Mesothelial cell of epicardium (in vitro differentiated cells): ENCODE results near the gene CRYGC. TPM values are rescaled to one million over a fixed set of nuclear protein-coding genes. Genes with fewer than 3 reads are reported as not detected.
"Not testable (repeated sequence)": the region's sequence is repeated elsewhere in the genome, so short reads cannot be mapped to it uniquely, and the experiment has no call there.

ENCODE experiments used
- DNase-seq, 2 experiments: peaks; one replicate each; pipeline ENCODE4 v3.0.0; 2021; ENCODE audit warnings: low spot score in 2 of 2; ENCODE audit not compliant: unreplicated experiment in 2 of 2
- H3K27ac Mint-ChIP-seq: 2 replicates; pipeline ENCODE4 v1.8.0; 2021; ENCODE audit warnings: mixed read lengths
- H3K27me3 Mint-ChIP-seq: 2 replicates; pipeline ENCODE4 v1.8.0; 2021; ENCODE audit warnings: low read depth, mixed read lengths
- H3K36me3 Mint-ChIP-seq: 2 replicates; pipeline ENCODE4 v1.8.0; 2021; ENCODE audit warnings: mixed read lengths
- H3K4me1 Mint-ChIP-seq: 2 replicates; pipeline ENCODE4 v1.8.0; 2021; ENCODE audit warnings: mixed read lengths
- H3K4me3 Mint-ChIP-seq: 2 replicates; pipeline ENCODE4 v1.8.0; 2021; ENCODE audit warnings: mild to moderate bottlenecking, moderate library complexity, mixed read lengths
- H3K9me3 Mint-ChIP-seq: 2 replicates; pipeline ENCODE4 v1.8.0; 2021; ENCODE audit warnings: mixed read lengths
- CTCF ChIP-seq: fragments of 200-600 bp; sonication (generic); IDR thresholded peaks from one replicate; pipeline ENCODE4 v1.5.0; 2021; ENCODE audit warnings: antibody characterized with exemption; ENCODE audit not compliant: unreplicated experiment
- total RNA-seq: library from RNA; stranded (reverse); gene quantifications from 3 replicates; pipeline ENCODE4 v1.2.1, GENCODE V29; 2021

Gene CRYGC
- total RNA-seq, 1 donor from 2014 or later = not detected

- H3K9me3 Mint-ChIP-seq = peaks cover 3% of the 10 kb centered on the region
- peak overlapping the region; percentile 13 for H3K27ac Mint-ChIP-seq
- no peak for TF ChIP-seq CTCF
- peaks cover 2% of the 10 kb centered on the region for H3K27me3 Mint-ChIP-seq
- no peak for DNase-seq
- H3K36me3 Mint-ChIP-seq = no peaks in the 10 kb centered on the region
- H3K4me3 Mint-ChIP-seq = no peak overlapping the region
- peaks cover 17% of the 10 kb centered on the region for H3K4me1 Mint-ChIP-seq
Observed at GRCh38 chr2:208142925-208143799, 13.5 kb upstream of the CRYGC start.

- Mint-ChIP-seq H3K27ac (peak overlapping the region; percentile 13), H3K36me3 (no peaks in the 10 kb centered on the region), H3K4me3 (no peak overlapping the region), H3K9me3 (peaks cover 7% of the 10 kb centered on the region), H3K4me1 (peaks cover 20% of the 10 kb centered on the region), H3K27me3 (peaks cover 2% of the 10 kb centered on the region)
- no peak for DNase-seq
- no peak for TF ChIP-seq CTCF
Observed at GRCh38 chr2:208142240-208142924, 12.8 kb upstream of the CRYGC start.

GRCh38 chr2:208139447-208139846 is 9.8 kb upstream of the CRYGC start:
- no peak for TF ChIP-seq CTCF
- DNase-seq = no peak
- H3K9me3 Mint-ChIP-seq = peaks cover 7% of the 10 kb centered on the region
- H3K4me3 Mint-ChIP-seq = no peak overlapping the region
- H3K36me3 Mint-ChIP-seq = no peaks in the 10 kb centered on the region
- H3K4me1 Mint-ChIP-seq = peaks cover 42% of the 10 kb centered on the region
- H3K27ac Mint-ChIP-seq = no peak overlapping the region
- H3K27me3 Mint-ChIP-seq = no peaks in the 10 kb centered on the region

GRCh38 chr2:208138334-208138733 is 8.7 kb upstream of the CRYGC start:
- not testable (repeated sequence) for H3K36me3 Mint-ChIP-seq, H3K4me3 Mint-ChIP-seq

GRCh38 chr2:208136716-208137094 is 7.1 kb upstream of the CRYGC start:
- H3K36me3 Mint-ChIP-seq = no peaks in the 10 kb centered on the region
- no peak overlapping the region for H3K4me3 Mint-ChIP-seq
- H3K27me3 Mint-ChIP-seq = no peaks in the 10 kb centered on the region
- H3K27ac Mint-ChIP-seq = peak overlapping the region; percentile 4
- TF ChIP-seq CTCF = no peak
- peaks cover 27% of the 10 kb centered on the region for H3K4me1 Mint-ChIP-seq
- H3K9me3 Mint-ChIP-seq = peaks cover 7% of the 10 kb centered on the region
- no peak for DNase-seq

More at GRCh38 chr2:208138334-208138733, 8.7 kb upstream of the CRYGC start:
- DNase-seq, H3K9me3 Mint-ChIP-seq, H3K27me3 Mint-ChIP-seq, H3K27ac Mint-ChIP-seq: not testable (repeated sequence)
- H3K4me1 Mint-ChIP-seq = peaks cover 40% of the 10 kb centered on the region
